C4-2B (cell line): ENCODE measurements around the gene PAX6.

ENCODE experiments used
- H3K27ac ChIP-seq: fragments of 450-650 bp; 2 replicates; pipeline ENCODE4 v1.5.1; 2017
- CTCF ChIP-seq: fragments of 450-650 bp; conservative IDR thresholded peaks from 2 replicates; pipeline ENCODE4 v1.5.1; 2017; ENCODE audit warnings: mild to moderate bottlenecking
- ZFX ChIP-seq: fragments of 450-650 bp; IDR thresholded peaks from 2 replicates; pipeline ENCODE4 v1.6.1; 2017

Gene PAX6

GRCh38 chr11:31801298-31801702 lies 9.8 kb downstream of the PAX6 start:
- no peak overlapping the region for H3K27ac ChIP-seq

GRCh38 chr11:31800398-31801265 lies 10.5 kb downstream of the PAX6 start:
- TF ChIP-seq ZFX = no peak
- no peak for TF ChIP-seq CTCF
- H3K27ac ChIP-seq = no peak overlapping the region

More at GRCh38 chr11:31801298-31801702, 9.8 kb downstream of the PAX6 start:
- TF ChIP-seq CTCF (no peak), ZFX (no peak)

- TF ChIP-seq CTCF (no peak), ZFX (no peak)
- no peak overlapping the region for H3K27ac ChIP-seq
These were observed 11.4 kb downstream of the PAX6 start for GRCh38 chr11:31799435-31800397.

GRCh38 chr11:31798554-31799434 lies 12.3 kb downstream of the PAX6 start:
- TF ChIP-seq CTCF (no peak), ZFX (no peak)
- H3K27ac ChIP-seq = no peak overlapping the region

GRCh38 chr11:31798057-31798553 lies 13.0 kb downstream of the PAX6 start:
- H3K27ac ChIP-seq = no peak overlapping the region
- no peak for TF ChIP-seq ZFX

- H3K27ac ChIP-seq = no peak overlapping the region
- TF ChIP-seq CTCF (no peak), ZFX (no peak)
These were observed 13.7 kb downstream of the PAX6 start for GRCh38 chr11:31797190-31798056.
